HCT116 (cell line): ENCODE data around the gene ELFN1. TPM values are rescaled to one million over a fixed set of nuclear protein-coding genes. Genes with fewer than 3 reads are reported as not detected.

Source experiments
- ATAC-seq: fragments of 200-7000 bp; cut with Tn5 transposase; 2 replicates; pipeline ENCODE4 v1.9.1; 2020; ENCODE audit warnings: mild to moderate bottlenecking, moderate library complexity
- BruUV-seq: library from RNA; stranded (reverse); fragments of 400-500 nt; replicated peaks from 2 replicates; lab custom pipeline; 2021; lab: Mats Ljungman, UMichigan
- CTCF ChIA-PET: fragments of 300-600 bp; sonication (Branson Sonifier 250); formaldehyde crosslinking; loops from one replicate; lab custom pipeline; 2021; ENCODE audit warnings: antibody characterized with exemption; lab: Charles Lee
- POLR2A ChIA-PET: fragments of 300-600, 350-600 bp; sonication (Branson Sonifier 250); formaldehyde crosslinking; loops from one replicate; lab custom pipeline; 2021; ENCODE audit warnings: antibody characterized with exemption; lab: Charles Lee
- RAD21 ChIA-PET, 2 experiments: fragments of 300-600 bp; sonication (Branson Sonifier 250); formaldehyde crosslinking; loops; one replicate each; lab custom pipeline; 2023; ENCODE audit warnings: low total read pairs in 2 of 2; ENCODE audit not compliant: uncharacterized antibody in 2 of 2, unreplicated experiment in 2 of 2, low non-redundant PET in 1 of 2; lab: Charles Lee
- DNase-seq: peaks from one replicate; pipeline ENCODE4 v3.0.0-alpha.2; 2010; ENCODE audit warnings: low read depth, low spot score
- H2AFZ ChIP-seq: fragments of 200-600 bp; shearing (Covaris generic), sonication (generic); 2 replicates; pipeline ENCODE4 v1.6.1; 2017; ENCODE audit warnings: low read depth, mixed run types, mixed read lengths, antibody characterized with exemption, low read length; ENCODE audit not compliant: poor library complexity, severe bottlenecking
- H3K27ac ChIP-seq: 2 replicates; pipeline ENCODE4 v1.5.1; 2012; ENCODE audit warnings: low read depth, low read length
- H3K27me3 ChIP-seq: fragments of 200-600 bp; sonication (generic); 2 replicates; pipeline ENCODE4 v1.6.1; 2016; ENCODE audit warnings: mixed run types, low read length, mixed read lengths; ENCODE audit not compliant: insufficient read depth
- H3K36me3 ChIP-seq, 2 experiments: fragments of 200-500 bp in 1 of 2; fragments of 200-600 bp in 1 of 2; sonication (Bioruptor generic) in 1 of 2; sonication (generic) in 1 of 2; 2 replicates each; pipeline versions ENCODE4 v1.5.1 to v1.6.1; 2014 to 2016; ENCODE audit warnings: low read length in 2 of 2, inconsistent platforms in 1 of 2, mixed read lengths in 1 of 2, mixed run types in 1 of 2; ENCODE audit not compliant: insufficient read depth in 2 of 2, control insufficient read depth in 1 of 2
- H3K4me1 ChIP-seq, 2 experiments: fragments of 200-600 bp in 1 of 2; sonication (generic) in 1 of 2; 2 replicates each; pipeline versions ENCODE4 v1.5.1 to v1.6.1; 2012 to 2017; ENCODE audit warnings: low read length in 2 of 2, inconsistent platforms in 1 of 2, mild to moderate bottlenecking in 1 of 2, mixed read lengths in 1 of 2, mixed run types in 1 of 2, moderate library complexity in 1 of 2; ENCODE audit not compliant: insufficient read depth in 2 of 2, control insufficient read depth in 1 of 2
- H3K4me2 ChIP-seq: fragments of 200-600 bp; sonication (generic); 2 replicates; pipeline ENCODE4 v1.6.1; 2017; ENCODE audit warnings: mixed run types, low read length, mixed read lengths
- H3K4me3 ChIP-seq, 2 experiments: fragments of 200-600 bp in 1 of 2; sonication (generic) in 1 of 2; replicated peaks in 1 of 2; 2 replicates each; pipeline ENCODE4 v1.5.1; 2011 to 2016; ENCODE audit warnings: low read length in 2 of 2, control low read depth in 1 of 2, low read depth in 1 of 2, mild to moderate bottlenecking in 1 of 2, mixed read lengths in 1 of 2, mixed run types in 1 of 2
- H3K79me2 ChIP-seq: fragments of 200-600 bp; sonication (generic); 2 replicates; pipeline ENCODE4 v1.6.1; 2017; ENCODE audit warnings: mild to moderate bottlenecking, mixed run types, low read length, moderate library complexity, mixed read lengths; ENCODE audit not compliant: insufficient read depth
- H3K9ac ChIP-seq: fragments of 200-600 bp; sonication (generic); 2 replicates; pipeline ENCODE4 v1.6.1; 2016; ENCODE audit warnings: low read length, mixed read lengths
- H3K9me2 ChIP-seq: fragments of 200-600 bp; sonication (generic), shearing (Covaris generic); 2 replicates; pipeline ENCODE4 v1.6.1; 2017; ENCODE audit warnings: mixed run types, mild to moderate bottlenecking, moderate library complexity; ENCODE audit not compliant: insufficient read depth
- H3K9me3 ChIP-seq, 2 experiments: fragments of 200-500 bp in 1 of 2; fragments of 200-600 bp in 1 of 2; sonication (Bioruptor generic) in 1 of 2; sonication (generic) in 1 of 2; 2 replicates each; pipeline ENCODE4 v1.6.1; 2014 to 2017; ENCODE audit warnings: low read length in 2 of 2, mixed read lengths in 2 of 2, inconsistent platforms in 1 of 2, low read depth in 1 of 2, mild to moderate bottlenecking in 1 of 2, mixed run types in 1 of 2, moderate library complexity in 1 of 2; ENCODE audit not compliant: control insufficient read depth in 1 of 2, insufficient read depth in 1 of 2
- H4K20me1 ChIP-seq: fragments of 200-600 bp; sonication (generic), shearing (Covaris generic); 2 replicates; pipeline ENCODE4 v1.6.1; 2017; ENCODE audit warnings: mixed run types, mild to moderate bottlenecking, moderate library complexity; ENCODE audit not compliant: insufficient read depth
- CEBPB ChIP-seq: IDR thresholded peaks from 2 replicates; pipeline ENCODE4 v1.6.1; 2012; ENCODE audit warnings: low read depth
- EGR1 ChIP-seq: IDR thresholded peaks from 2 replicates; pipeline ENCODE4 v1.6.1; 2012; ENCODE audit warnings: low read depth
- ELF1 ChIP-seq: IDR thresholded peaks from 2 replicates; pipeline ENCODE4 v1.6.1; 2012; ENCODE audit warnings: low read depth, borderline replicate concordance
- EZH2 ChIP-seq: fragments of 200-600 bp; sonication (generic); IDR thresholded peaks from 2 replicates; pipeline ENCODE4 v1.6.1; 2017; ENCODE audit warnings: antibody characterized with exemption, mixed run types
- EZH2phosphoT487 ChIP-seq: fragments of 200-600 bp; IDR thresholded peaks from 2 replicates; pipeline ENCODE4 v1.6.1; 2018; ENCODE audit warnings: antibody characterized with exemption, borderline replicate concordance
- FOSL1 ChIP-seq: IDR thresholded peaks from 2 replicates; pipeline ENCODE4 v1.6.1; 2012; ENCODE audit warnings: low read depth
- MAX ChIP-seq: IDR thresholded peaks from 2 replicates; pipeline ENCODE4 v1.6.1; 2012
- POLR2AphosphoS5 ChIP-seq: IDR thresholded peaks from 2 replicates; pipeline ENCODE4 v1.6.1; 2011; ENCODE audit warnings: mild to moderate bottlenecking, low read depth, low read length, moderate library complexity
- SP1 ChIP-seq: IDR thresholded peaks from 2 replicates; pipeline ENCODE4 v1.6.1; 2012; ENCODE audit warnings: low read depth
- SRF ChIP-seq: IDR thresholded peaks from 2 replicates; pipeline ENCODE4 v1.6.1; 2012; ENCODE audit warnings: low read depth
- ZBTB33 ChIP-seq: IDR thresholded peaks from 2 replicates; pipeline ENCODE4 v1.6.1; 2011; ENCODE audit warnings: mild to moderate bottlenecking, low read length, moderate library complexity; ENCODE audit not compliant: insufficient replicate concordance; ENCODE audit errors: extremely low read depth
- ZNF274 ChIP-seq: fragments of 200-500 bp; sonication (Bioruptor generic); IDR thresholded peaks from 2 replicates; pipeline ENCODE4 v1.6.1; 2014; ENCODE audit warnings: mild to moderate bottlenecking, low read depth, low read length, inconsistent platforms
- intact Hi-C: fragments of 100-400 bp; cut with micrococcal nuclease; formaldehyde crosslinking; loops from 2 replicates; pipeline ENCODE4 v1.10.0; 2022
- total RNA-seq: library from RNA; stranded (reverse); gene quantifications from one replicate; pipeline ENCODE4 v1.2.1, GENCODE V29; 2021; ENCODE audit not compliant: unreplicated experiment
- TF ChIP-seq, protein P1 (sequence below): IDR thresholded peaks from 2 replicates; pipeline ENCODE4 v1.6.1; 2012; ENCODE audit warnings: low read depth

Gene ELFN1
- total RNA-seq, 1 experiment from 2014 or later = 4.4 TPM

DNA sequence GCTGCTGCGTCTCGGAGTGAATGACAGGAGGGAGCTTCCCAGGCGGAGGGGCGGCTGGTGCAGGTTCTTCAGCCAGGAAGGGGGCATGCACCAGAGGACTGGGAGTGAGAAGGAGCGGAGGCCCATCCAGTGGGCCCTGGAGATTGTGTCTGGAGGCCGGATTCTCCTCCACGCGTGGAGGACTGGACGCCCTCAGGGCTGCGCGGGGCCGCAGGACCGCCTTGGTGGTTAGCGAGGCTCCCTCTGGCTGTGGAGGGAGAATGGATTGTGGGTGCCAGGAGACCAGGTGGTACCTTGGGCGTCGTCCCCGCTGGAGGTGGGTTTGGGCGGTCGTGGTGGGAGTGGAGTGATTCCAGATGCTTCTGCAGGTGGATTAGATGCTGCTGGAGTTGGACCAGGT is 68.9 kb downstream of the ELFN1 start:
- intact Hi-C loops = loop anchor here (10.0 kb wide), 1 partner anchor 164 kb away; the partner anchor contains the start of gene PSMG3
- H3K36me3 ChIP-seq = peaks cover 0 to 15% of the 10 kb centered on the region in 2 experiments; a peak in 1 of 4 replicates
- BruUV-seq = no TSS peak
- H3K27ac ChIP-seq = no peak overlapping the region
- POLR2A ChIA-PET = no interaction called here
- H3K9ac ChIP-seq = no peak overlapping the region
- no peak overlapping the region for H3K4me3 ChIP-seq
- ATAC-seq = no peak
- no peak for TF ChIP-seq EZH2phosphoT487
- TF ChIP-seq, protein P1, sequence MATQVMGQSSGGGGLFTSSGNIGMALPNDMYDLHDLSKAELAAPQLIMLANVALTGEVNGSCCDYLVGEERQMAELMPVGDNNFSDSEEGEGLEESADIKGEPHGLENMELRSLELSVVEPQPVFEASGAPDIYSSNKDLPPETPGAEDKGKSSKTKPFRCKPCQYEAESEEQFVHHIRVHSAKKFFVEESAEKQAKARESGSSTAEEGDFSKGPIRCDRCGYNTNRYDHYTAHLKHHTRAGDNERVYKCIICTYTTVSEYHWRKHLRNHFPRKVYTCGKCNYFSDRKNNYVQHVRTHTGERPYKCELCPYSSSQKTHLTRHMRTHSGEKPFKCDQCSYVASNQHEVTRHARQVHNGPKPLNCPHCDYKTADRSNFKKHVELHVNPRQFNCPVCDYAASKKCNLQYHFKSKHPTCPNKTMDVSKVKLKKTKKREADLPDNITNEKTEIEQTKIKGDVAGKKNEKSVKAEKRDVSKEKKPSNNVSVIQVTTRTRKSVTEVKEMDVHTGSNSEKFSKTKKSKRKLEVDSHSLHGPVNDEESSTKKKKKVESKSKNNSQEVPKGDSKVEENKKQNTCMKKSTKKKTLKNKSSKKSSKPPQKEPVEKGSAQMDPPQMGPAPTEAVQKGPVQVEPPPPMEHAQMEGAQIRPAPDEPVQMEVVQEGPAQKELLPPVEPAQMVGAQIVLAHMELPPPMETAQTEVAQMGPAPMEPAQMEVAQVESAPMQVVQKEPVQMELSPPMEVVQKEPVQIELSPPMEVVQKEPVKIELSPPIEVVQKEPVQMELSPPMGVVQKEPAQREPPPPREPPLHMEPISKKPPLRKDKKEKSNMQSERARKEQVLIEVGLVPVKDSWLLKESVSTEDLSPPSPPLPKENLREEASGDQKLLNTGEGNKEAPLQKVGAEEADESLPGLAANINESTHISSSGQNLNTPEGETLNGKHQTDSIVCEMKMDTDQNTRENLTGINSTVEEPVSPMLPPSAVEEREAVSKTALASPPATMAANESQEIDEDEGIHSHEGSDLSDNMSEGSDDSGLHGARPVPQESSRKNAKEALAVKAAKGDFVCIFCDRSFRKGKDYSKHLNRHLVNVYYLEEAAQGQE = no peak
- TF ChIP-seq SRF = no peak
- TF ChIP-seq, all 23 proteins: peak for 0
- ChIA-PET RAD21 (no interaction called here), CTCF (no interaction called here)
- Histone ChIP-seq H3K9me2 (no peaks in the 10 kb centered on the region), H2AFZ (no peak overlapping the region), H3K4me2 (no peak overlapping the region), H3K9me3 (no peaks in the 10 kb centered on the region), H4K20me1 (no peaks in the 10 kb centered on the region), H3K79me2 (peaks cover 30% of the 10 kb centered on the region), H3K27me3 (peaks cover 6% of the 10 kb centered on the region; the same call in 1 of the 2 replicates), H3K4me1 (peaks cover 6 to 24% of the 10 kb centered on the region in 2 experiments)
- no peak for DNase-seq

- Histone ChIP-seq H3K79me2 (peaks cover 30% of the 10 kb centered on the region), H3K27me3 (no peaks in the 10 kb centered on the region; the same call in 1 of the 2 replicates), H4K20me1 (no peaks in the 10 kb centered on the region), H3K4me2 (no peak overlapping the region), H3K27ac (no peak overlapping the region), H3K4me1 (peaks cover 6 to 24% of the 10 kb centered on the region in 2 experiments), H3K4me3 (no peak overlapping the region), H3K36me3 (peaks cover 0 to 15% of the 10 kb centered on the region in 2 experiments; a peak in 1 of 4 replicates), H3K9me3 (no peaks in the 10 kb centered on the region), H3K9me2 (no peaks in the 10 kb centered on the region), H2AFZ (no peak overlapping the region), H3K9ac (no peak overlapping the region)
- no peak for DNase-seq
- intact Hi-C loops = loop anchor here (10.0 kb wide), 1 partner anchor 165 kb away; the partner anchor contains the start of gene PSMG3
- no TSS peak for BruUV-seq
- ChIA-PET RAD21 (no interaction called here), CTCF (no interaction called here), POLR2A (no interaction called here)
- ATAC-seq = no peak
- TF ChIP-seq EZH2 (no peak), ELF1 (no peak), FOSL1 (no peak), ZBTB33 (no peak), POLR2AphosphoS5 (no peak), MAX (no peak), EGR1 (no peak), SRF (no peak), ZNF274 (no peak), EZH2phosphoT487 (no peak), CEBPB (no peak), SP1 (no peak)
These were observed 69.5 kb downstream of the ELFN1 start for GRCh38 chr7:1739593-1739992.
